Measurements from ENCODE around the gene C16orf74. TPM values are rescaled to one million over a fixed set of nuclear protein-coding genes. Genes with fewer than 3 reads are reported as not detected.

C16orf74 gene
- total and polyA plus RNA-seq, 7 experiments from 2014 or later, result 0.99 to 19.8 (median 13.1) TPM

DNA sequence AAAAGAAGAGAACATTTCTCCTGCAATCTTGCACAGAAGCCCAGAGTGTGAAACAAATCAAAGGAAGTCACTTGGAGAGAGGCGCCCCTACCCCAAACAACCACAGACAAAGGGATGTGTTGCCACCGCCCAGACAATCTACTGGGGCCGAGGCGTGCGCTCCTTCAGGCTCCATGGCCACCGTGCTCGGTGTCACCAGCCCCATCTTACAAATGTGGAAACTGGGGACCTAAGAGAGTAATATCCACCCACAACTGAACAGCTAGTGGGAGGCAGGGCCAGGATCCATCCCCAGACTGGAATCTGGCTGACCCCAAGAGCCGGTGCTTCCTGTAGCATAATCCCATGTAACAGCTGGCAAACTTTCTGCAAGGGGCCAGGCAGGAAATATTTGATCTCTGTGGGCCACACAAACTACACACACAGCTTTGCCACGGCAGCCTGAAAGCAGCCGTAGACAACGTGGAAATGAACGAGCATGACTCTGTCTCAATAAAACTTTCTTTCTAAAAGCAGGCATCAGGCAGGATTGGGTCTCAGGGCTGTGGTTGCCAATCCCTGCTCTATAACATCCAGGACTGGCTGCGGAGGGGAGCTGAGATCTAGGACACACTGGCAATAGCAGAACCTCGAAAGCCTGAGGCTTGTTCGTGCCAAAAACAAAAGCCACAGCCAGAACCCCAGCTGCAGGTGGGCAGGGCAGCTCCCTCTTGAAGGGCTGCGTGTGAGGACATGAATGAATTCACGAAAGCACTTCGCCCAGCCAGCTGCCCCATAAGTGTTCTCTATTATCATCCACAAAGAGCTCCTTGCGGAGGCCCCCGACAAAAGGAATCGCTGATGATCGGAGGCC lies 35.5 kb downstream of the C16orf74 start:
- POLR2A ChIA-PET, result no interaction called here
- Mint-ChIP-seq H3K9me3 (peaks cover 0 to 11% (median 4%) of the 10 kb centered on the region in 11 donors), H3K4me1 (peaks cover 0 to 25% (median 17%) of the 10 kb centered on the region in 7 donors), H3K4me3 (peak overlapping the region in 7 of 10 donors; percentile 4 to 64 (median 51)), H3K27ac (peak overlapping the region in 5 of 9 donors; percentile 38 to 60 (median 46)), H3K36me3 (peaks cover 0 to 18% (median 11%) of the 10 kb centered on the region in 5 donors), H3K27me3 (peaks cover 0 to 15% (median 0%) of the 10 kb centered on the region in 5 donors)
- H3K4me3 ChIP-seq (ENCODE audit: low read length), result no peak overlapping the region
- intact Hi-C loops (cut with micrococcal nuclease), result loop anchor here in 1 of 2 donors (5.0 to 10.0 kb wide), 2 partner anchors 37 to 411 kb away; partner anchors contain the start of gene C16orf74
- no peak for DNase-seq
- ATAC-seq, result no peak
- H3K4me1 ChIP-seq (ENCODE audit: control insufficient read depth in 2 of 2, insufficient read depth in 2 of 2, low read length in 2 of 2), result peaks cover 0 to 11% of the 10 kb centered on the region in 2 donors
- H3K27me3 ChIP-seq (ENCODE audit: control insufficient read depth in 2 of 2, insufficient read depth in 2 of 2, low read length in 2 of 2), result no peaks in the 10 kb centered on the region
- H3K9me3 ChIP-seq (ENCODE audit: control insufficient read depth in 2 of 3, low read length in 3 of 3), result peaks cover 0 to 5% (median 0%) of the 10 kb centered on the region in 3 experiments
- CTCF ChIA-PET, result interaction anchor here (2.4 kb wide), 1 partner anchor 58 kb away, joined by 6 read pairs; no protein-coding TSS in a partner anchor
- no peaks in the 10 kb centered on the region for H3K36me3 ChIP-seq (ENCODE audit: control insufficient read depth in 2 of 3, insufficient read depth in 3 of 3, low read length in 3 of 3)
- H3K27ac ChIP-seq (ENCODE audit: low read depth, low read length), result no peak overlapping the region

DNA sequence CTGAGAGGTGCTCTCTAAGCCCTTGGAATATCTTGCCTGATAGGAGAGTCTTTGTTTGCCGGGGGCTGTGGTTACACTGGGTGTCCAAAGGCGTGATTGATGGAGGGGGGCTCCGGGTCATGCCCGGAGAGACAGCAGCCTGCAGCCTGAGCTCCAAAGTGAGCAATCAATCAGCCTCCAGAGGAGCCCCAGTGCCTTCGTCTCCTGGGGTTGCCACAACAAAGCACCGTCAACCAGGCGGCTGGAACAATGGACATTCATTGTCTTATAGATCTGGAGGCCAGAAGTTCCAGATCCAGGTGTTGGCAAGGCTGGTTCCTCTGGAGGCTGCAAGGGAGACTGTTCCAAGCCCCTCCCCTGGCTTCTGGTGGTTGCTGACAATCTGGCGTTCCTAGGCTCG lies 38.1 kb downstream of the C16orf74 start:
- intact Hi-C loops (cut with micrococcal nuclease), result loop anchor here in 1 of 2 donors (10.0 kb wide), 1 partner anchor 408 kb away; no protein-coding TSS in a partner anchor
- Histone ChIP-seq H3K27ac (ENCODE audit: low read depth, low read length) (no peak overlapping the region), H3K4me3 (ENCODE audit: low read length) (no peak overlapping the region), H3K27me3 (ENCODE audit: control insufficient read depth in 2 of 2, insufficient read depth in 2 of 2, low read length in 2 of 2) (no peaks in the 10 kb centered on the region), H3K9me3 (ENCODE audit: control insufficient read depth in 2 of 3, low read length in 3 of 3) (peaks cover 0 to 5% (median 0%) of the 10 kb centered on the region in 3 experiments), H3K36me3 (ENCODE audit: control insufficient read depth in 2 of 3, insufficient read depth in 3 of 3, low read length in 3 of 3) (no peaks in the 10 kb centered on the region), H3K4me1 (ENCODE audit: control insufficient read depth in 2 of 2, insufficient read depth in 2 of 2, low read length in 2 of 2) (peaks cover 0 to 11% of the 10 kb centered on the region in 2 donors)
- peaks cover 0 to 11% (median 4%) of the 10 kb centered on the region in 11 donors for H3K9me3 Mint-ChIP-seq
- H3K27ac Mint-ChIP-seq, result no peak overlapping the region
- peaks cover 0 to 14% (median 0%) of the 10 kb centered on the region in 5 donors for H3K27me3 Mint-ChIP-seq
- H3K36me3 Mint-ChIP-seq, result peaks cover 0 to 18% (median 11%) of the 10 kb centered on the region in 5 donors
- CTCF ChIA-PET, result no interaction called here
- ATAC-seq (no peak), DNase-seq (no peak)
- POLR2A ChIA-PET, result no interaction called here
- peaks cover 0 to 18% (median 14%) of the 10 kb centered on the region in 7 donors for H3K4me1 Mint-ChIP-seq
- no peak overlapping the region for H3K4me3 Mint-ChIP-seq

DNA sequence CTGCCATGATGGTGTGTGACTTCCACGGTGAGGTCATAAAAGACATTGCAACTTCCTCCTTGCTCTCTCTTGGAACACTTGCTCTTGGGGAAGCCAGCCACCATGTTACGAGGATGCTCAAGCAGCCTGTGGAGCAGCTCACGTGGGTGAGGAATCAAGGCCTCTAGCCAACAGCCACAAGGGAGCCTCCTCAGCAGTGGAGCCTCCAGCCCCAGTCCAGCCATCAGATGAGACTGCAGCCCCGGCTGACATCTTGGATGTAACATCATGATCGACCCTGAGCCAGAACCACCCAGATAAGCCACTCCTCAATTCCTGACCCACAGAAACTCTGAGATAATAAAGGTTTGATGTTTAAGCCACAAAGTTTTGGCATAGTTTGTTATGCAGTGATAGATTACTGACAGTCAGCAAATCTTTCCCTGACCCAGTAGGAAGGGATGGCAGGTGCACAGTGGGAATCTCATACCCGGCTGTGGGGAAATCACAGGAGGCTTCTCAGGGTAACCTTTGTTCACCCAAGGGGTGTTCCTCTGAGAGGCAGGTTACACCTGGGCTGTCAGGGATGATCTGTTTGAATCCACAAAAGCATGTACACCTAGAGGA lies 38.8 kb downstream of the C16orf74 start:
- Histone ChIP-seq H3K4me1 (ENCODE audit: control insufficient read depth in 2 of 2, insufficient read depth in 2 of 2, low read length in 2 of 2) (peaks cover 0 to 11% of the 10 kb centered on the region in 2 donors), H3K9me3 (ENCODE audit: control insufficient read depth in 2 of 3, low read length in 3 of 3) (peaks cover 0 to 5% (median 0%) of the 10 kb centered on the region in 3 experiments), H3K27me3 (ENCODE audit: control insufficient read depth in 2 of 2, insufficient read depth in 2 of 2, low read length in 2 of 2) (no peaks in the 10 kb centered on the region), H3K36me3 (ENCODE audit: control insufficient read depth in 2 of 3, insufficient read depth in 3 of 3, low read length in 3 of 3) (no peaks in the 10 kb centered on the region), H3K27ac (ENCODE audit: low read depth, low read length) (no peak overlapping the region), H3K4me3 (ENCODE audit: low read length) (no peak overlapping the region)
- peaks cover 0 to 11% (median 4%) of the 10 kb centered on the region in 11 donors for H3K9me3 Mint-ChIP-seq
- intact Hi-C loops (cut with micrococcal nuclease), result loop anchor here in 1 of 2 donors (10.0 kb wide), 1 partner anchor 407 kb away; no protein-coding TSS in a partner anchor
- peaks cover 0 to 13% (median 0%) of the 10 kb centered on the region in 5 donors for H3K27me3 Mint-ChIP-seq
- DNase-seq, result no peak
- no peak overlapping the region for H3K27ac Mint-ChIP-seq
- ATAC-seq, result no peak
- no peak overlapping the region for H3K4me3 Mint-ChIP-seq
- ChIA-PET POLR2A (no interaction called here), CTCF (no interaction called here)
- H3K36me3 Mint-ChIP-seq, result peaks cover 0 to 18% (median 11%) of the 10 kb centered on the region in 5 donors
- peaks cover 0 to 15% (median 11%) of the 10 kb centered on the region in 7 donors for H3K4me1 Mint-ChIP-seq

DNA sequence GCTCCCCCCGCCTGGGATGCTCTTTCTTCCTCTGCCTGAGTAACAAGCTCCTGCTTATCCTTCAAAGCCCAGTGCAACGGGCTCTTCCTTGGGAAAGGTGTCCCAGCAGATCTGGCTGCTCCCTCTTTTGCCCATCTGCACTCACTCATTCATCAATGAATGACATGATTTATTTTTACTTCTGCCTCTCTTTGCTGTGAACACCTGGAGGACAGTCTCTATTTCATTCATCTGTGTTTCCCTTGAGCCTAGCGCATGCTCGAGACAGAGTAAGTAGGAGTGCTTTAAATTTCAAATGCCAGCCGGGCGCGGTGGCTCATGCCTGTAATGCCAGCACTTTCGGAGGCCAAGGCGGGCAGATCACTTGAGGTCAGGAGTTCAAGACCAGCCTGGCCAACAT lies 40.2 kb downstream of the C16orf74 start:
- Histone ChIP-seq H3K4me1 (ENCODE audit: control insufficient read depth in 2 of 2, insufficient read depth in 2 of 2, low read length in 2 of 2) (peaks cover 0 to 6% of the 10 kb centered on the region in 2 donors), H3K36me3 (ENCODE audit: control insufficient read depth in 2 of 3, insufficient read depth in 3 of 3, low read length in 3 of 3) (no peaks in the 10 kb centered on the region), H3K4me3 (ENCODE audit: low read length) (no peak overlapping the region), H3K9me3 (ENCODE audit: control insufficient read depth in 2 of 3, low read length in 3 of 3) (peaks cover 0 to 5% (median 0%) of the 10 kb centered on the region in 3 experiments), H3K27ac (ENCODE audit: low read depth, low read length) (no peak overlapping the region), H3K27me3 (ENCODE audit: control insufficient read depth in 2 of 2, insufficient read depth in 2 of 2, low read length in 2 of 2) (no peaks in the 10 kb centered on the region)
- Mint-ChIP-seq H3K27me3 (peaks cover 0 to 7% (median 0%) of the 10 kb centered on the region in 5 donors), H3K9me3 (peaks cover 0 to 11% (median 5%) of the 10 kb centered on the region in 11 donors), H3K27ac (no peak overlapping the region), H3K4me1 (peaks cover 0 to 15% (median 7%) of the 10 kb centered on the region in 7 donors), H3K36me3 (peaks cover 0 to 22% (median 11%) of the 10 kb centered on the region in 5 donors), H3K4me3 (no peak overlapping the region)
- intact Hi-C loops (cut with micrococcal nuclease), result loop anchor here in 1 of 2 donors (10.0 kb wide), 1 partner anchor 406 kb away; no protein-coding TSS in a partner anchor
- ChIA-PET POLR2A (no interaction called here), CTCF (interaction anchor here (0.7 kb wide), 1 partner anchor 12 kb away, joined by 4 read pairs; no protein-coding TSS in a partner anchor)
- DNase-seq (no peak), ATAC-seq (no peak)

DNA sequence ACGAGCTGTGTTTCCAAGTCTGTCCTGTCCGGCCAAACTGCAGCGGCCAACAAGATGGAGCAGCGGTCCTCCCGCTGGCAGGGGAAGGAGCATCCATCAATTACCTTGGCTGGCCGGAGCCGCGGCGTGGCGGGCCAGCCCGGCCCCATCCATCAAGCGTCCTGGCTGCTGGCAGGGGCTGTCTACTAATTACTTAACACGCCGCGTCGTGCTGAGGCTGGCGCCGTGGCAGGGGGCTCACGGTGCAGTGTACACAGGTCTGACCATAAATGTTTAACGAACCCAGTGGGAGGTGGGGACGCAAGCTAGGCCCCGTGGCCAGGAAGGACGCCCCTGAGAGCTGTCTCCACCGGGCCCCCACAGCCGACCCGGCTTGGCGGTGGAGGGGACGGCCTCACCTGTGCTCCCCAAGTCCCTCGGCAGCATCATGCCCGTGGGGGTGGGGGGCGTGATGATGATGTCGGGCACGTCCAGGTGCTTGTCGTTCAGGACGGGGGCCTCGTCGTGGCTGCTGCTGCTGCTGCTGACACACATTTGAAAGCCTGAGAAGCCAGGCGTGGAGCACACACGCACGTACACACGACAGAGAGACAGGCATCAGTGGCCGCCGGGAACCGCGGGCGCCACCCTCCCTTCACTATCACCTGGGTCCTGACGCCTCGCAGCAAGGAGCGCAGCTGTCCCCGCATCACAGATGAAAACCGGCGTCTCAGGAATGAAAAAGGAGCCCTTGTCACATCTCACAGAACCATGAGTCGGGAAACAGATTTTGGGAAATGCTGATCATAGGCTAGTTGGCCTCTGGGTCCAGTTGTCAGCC lies 40.9 kb downstream of the C16orf74 start:
- H3K9me3 ChIP-seq (ENCODE audit: control insufficient read depth in 2 of 3, low read length in 3 of 3), result peaks cover 0 to 5% (median 0%) of the 10 kb centered on the region in 3 experiments
- ChIA-PET CTCF (no interaction called here), POLR2A (no interaction called here)
- Mint-ChIP-seq H3K4me3 (no peak overlapping the region), H3K27me3 (peaks cover 0 to under 1% (median 0%) of the 10 kb centered on the region in 5 donors), H3K9me3 (peaks cover 0 to 11% (median 5%) of the 10 kb centered on the region in 11 donors), H3K27ac (no peak overlapping the region), H3K4me1 (peaks cover 0 to 7% (median 0%) of the 10 kb centered on the region in 7 donors), H3K36me3 (peaks cover 0 to 22% (median 11%) of the 10 kb centered on the region in 5 donors)
- no peak for DNase-seq
- no peak overlapping the region for H3K27ac ChIP-seq (ENCODE audit: low read depth, low read length)
- no peaks in the 10 kb centered on the region for H3K4me1 ChIP-seq (ENCODE audit: control insufficient read depth in 2 of 2, insufficient read depth in 2 of 2, low read length in 2 of 2)
- intact Hi-C loops (cut with micrococcal nuclease), result loop anchor here in 1 of 2 donors (10.0 kb wide), 1 partner anchor 405 kb away; no protein-coding TSS in a partner anchor
- no peak for ATAC-seq
- H3K36me3 ChIP-seq (ENCODE audit: control insufficient read depth in 2 of 3, insufficient read depth in 3 of 3, low read length in 3 of 3), result no peaks in the 10 kb centered on the region
- no peak overlapping the region for H3K4me3 ChIP-seq (ENCODE audit: low read length)
- H3K27me3 ChIP-seq (ENCODE audit: control insufficient read depth in 2 of 2, insufficient read depth in 2 of 2, low read length in 2 of 2), result no peaks in the 10 kb centered on the region

DNA sequence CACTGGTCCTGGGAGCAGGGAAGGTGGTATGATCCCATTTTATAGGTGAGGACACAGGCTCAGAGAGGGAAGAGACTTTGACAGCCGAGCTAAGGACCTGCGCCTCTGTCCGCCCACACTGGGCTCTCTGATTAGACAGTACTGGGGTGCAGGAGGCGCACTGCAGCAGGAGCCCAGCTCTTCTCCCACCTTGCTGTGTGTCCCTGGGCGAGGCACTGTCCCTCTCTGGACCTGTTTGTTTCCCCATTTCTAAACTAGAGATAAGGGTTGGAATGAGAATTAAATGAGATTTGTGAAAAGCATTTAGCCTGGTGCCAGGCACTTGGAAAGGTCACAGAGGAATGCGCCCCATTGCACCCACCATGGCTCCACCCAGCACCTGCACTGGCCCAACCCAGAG lies 42.6 kb downstream of the C16orf74 start:
- peaks cover 0 to 11% (median 5%) of the 10 kb centered on the region in 11 donors for H3K9me3 Mint-ChIP-seq
- H3K4me1 ChIP-seq (ENCODE audit: control insufficient read depth in 2 of 2, insufficient read depth in 2 of 2, low read length in 2 of 2), result no peaks in the 10 kb centered on the region
- no peaks in the 10 kb centered on the region for H3K36me3 ChIP-seq (ENCODE audit: control insufficient read depth in 2 of 3, insufficient read depth in 3 of 3, low read length in 3 of 3)
- CTCF ChIA-PET, result no interaction called here
- ATAC-seq (no peak), DNase-seq (no peak)
- no peaks in the 10 kb centered on the region for H3K27me3 Mint-ChIP-seq
- H3K4me1 Mint-ChIP-seq, result peaks cover 0 to 6% (median 0%) of the 10 kb centered on the region in 7 donors
- no peak overlapping the region for H3K27ac Mint-ChIP-seq
- no peak overlapping the region for H3K27ac ChIP-seq (ENCODE audit: low read depth, low read length)
- POLR2A ChIA-PET, result no interaction called here
- H3K27me3 ChIP-seq (ENCODE audit: control insufficient read depth in 2 of 2, insufficient read depth in 2 of 2, low read length in 2 of 2), result no peaks in the 10 kb centered on the region
- H3K4me3 ChIP-seq (ENCODE audit: low read length), result no peak overlapping the region
- peaks cover 0 to 5% (median 0%) of the 10 kb centered on the region in 3 experiments for H3K9me3 ChIP-seq (ENCODE audit: control insufficient read depth in 2 of 3, low read length in 3 of 3)
- no peak overlapping the region for H3K4me3 Mint-ChIP-seq
- intact Hi-C loops (cut with micrococcal nuclease), result no loop called here
- peaks cover 0 to 22% (median 11%) of the 10 kb centered on the region in 5 donors for H3K36me3 Mint-ChIP-seq

Data from naive thymus-derived CD4-positive, alpha-beta T cell (primary cell).